Lower leg skin (tissue), 4 donors: ENCODE data around the gene CYS1. TPM values are rescaled to one million over a fixed set of nuclear protein-coding genes. Genes with fewer than 3 reads are reported as not detected.

ENCODE experiments used
- DNase-seq, 2 donors: peaks; one replicate each; pipeline ENCODE4 v3.0.0-alpha.2; 2019; ENCODE audit warnings: low spot score in 2 of 2
- H3K4me3 ChIP-seq: fragments of 200-600 bp; sonication (generic); 2 replicates; pipeline ENCODE4 v1.5.1; 2017; ENCODE audit warnings: mild to moderate bottlenecking, low read depth; ENCODE audit not compliant: poor library complexity, severe bottlenecking
- POLR2A ChIP-seq, 2 donors: fragments of 450-650 bp; IDR thresholded peaks; one replicate each; pipeline ENCODE4 v1.6.1; 2016 to 2017; ENCODE audit warnings: antibody characterized with exemption in 2 of 2, mild to moderate bottlenecking in 1 of 2, moderate library complexity in 1 of 2
- WGBS, 2 donors: methylation state at CpG; one replicate each; pipeline ENCODE4 v1.1.5; 2018; 5-methylcytosine and 5-hydroxymethylcytosine counted together
- intact Hi-C: fragments of 100-400 bp; cut with DNase I; formaldehyde crosslinking; loops from one replicate; pipeline ENCODE4 v1.15.0; 2023; ENCODE audit warnings: low total_unique reads
- total RNA-seq, 4 donors: library from RNA; depleted of rRNA; stranded (reverse); fragments of >200 nt; gene quantifications; one replicate each; pipeline ENCODE4 v1.1.0, GENCODE V29; 2016
- TF ChIP-seq, protein P1 (sequence below), 3 donors: fragments of 450-650 bp; IDR thresholded peaks; one replicate each; pipeline ENCODE4 v1.5.1; 2016; ENCODE audit warnings: antibody characterized with exemption in 3 of 3, mild to moderate bottlenecking in 3 of 3, moderate library complexity in 2 of 3

CYS1 gene
- total RNA-seq, 4 donors from 2014 or later, result 0.25 to 0.98 (median 0.62) TPM; not detected in 1

DNA sequence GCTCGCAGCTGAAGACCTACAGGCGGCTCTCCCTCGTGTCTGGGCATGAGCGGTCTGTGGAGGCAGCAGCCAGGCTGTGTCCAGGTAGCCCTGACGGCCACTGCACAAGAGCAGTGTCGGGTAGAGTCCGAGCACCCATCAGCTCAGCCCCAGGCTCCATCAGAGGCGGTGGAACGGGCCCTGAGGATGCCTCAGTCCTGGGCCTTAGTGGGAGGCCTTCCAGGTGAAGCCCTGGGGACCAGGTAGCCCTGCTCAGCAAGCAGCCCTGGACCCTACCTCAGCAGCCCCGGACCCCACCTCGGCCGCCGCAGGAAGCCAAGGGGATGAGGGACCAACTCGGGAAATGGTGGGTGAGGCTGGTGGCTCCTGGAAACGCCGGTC is 58.2 kb downstream of the CYS1 start:
- WGBS, 2 donors, result 78 to 83% methylated on average over 8 to 13 of the region's 16 CpGs
- intact Hi-C loops, result no loop called here
- no peak for TF ChIP-seq POLR2A (IDR thresholded peaks at IDR 0.05)
- TF ChIP-seq, protein P1, sequence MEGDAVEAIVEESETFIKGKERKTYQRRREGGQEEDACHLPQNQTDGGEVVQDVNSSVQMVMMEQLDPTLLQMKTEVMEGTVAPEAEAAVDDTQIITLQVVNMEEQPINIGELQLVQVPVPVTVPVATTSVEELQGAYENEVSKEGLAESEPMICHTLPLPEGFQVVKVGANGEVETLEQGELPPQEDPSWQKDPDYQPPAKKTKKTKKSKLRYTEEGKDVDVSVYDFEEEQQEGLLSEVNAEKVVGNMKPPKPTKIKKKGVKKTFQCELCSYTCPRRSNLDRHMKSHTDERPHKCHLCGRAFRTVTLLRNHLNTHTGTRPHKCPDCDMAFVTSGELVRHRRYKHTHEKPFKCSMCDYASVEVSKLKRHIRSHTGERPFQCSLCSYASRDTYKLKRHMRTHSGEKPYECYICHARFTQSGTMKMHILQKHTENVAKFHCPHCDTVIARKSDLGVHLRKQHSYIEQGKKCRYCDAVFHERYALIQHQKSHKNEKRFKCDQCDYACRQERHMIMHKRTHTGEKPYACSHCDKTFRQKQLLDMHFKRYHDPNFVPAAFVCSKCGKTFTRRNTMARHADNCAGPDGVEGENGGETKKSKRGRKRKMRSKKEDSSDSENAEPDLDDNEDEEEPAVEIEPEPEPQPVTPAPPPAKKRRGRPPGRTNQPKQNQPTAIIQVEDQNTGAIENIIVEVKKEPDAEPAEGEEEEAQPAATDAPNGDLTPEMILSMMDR (IDR thresholded peaks at IDR 0.05), result no peak
- no peak for DNase-seq
- no peak overlapping the region for H3K4me3 ChIP-seq

DNA sequence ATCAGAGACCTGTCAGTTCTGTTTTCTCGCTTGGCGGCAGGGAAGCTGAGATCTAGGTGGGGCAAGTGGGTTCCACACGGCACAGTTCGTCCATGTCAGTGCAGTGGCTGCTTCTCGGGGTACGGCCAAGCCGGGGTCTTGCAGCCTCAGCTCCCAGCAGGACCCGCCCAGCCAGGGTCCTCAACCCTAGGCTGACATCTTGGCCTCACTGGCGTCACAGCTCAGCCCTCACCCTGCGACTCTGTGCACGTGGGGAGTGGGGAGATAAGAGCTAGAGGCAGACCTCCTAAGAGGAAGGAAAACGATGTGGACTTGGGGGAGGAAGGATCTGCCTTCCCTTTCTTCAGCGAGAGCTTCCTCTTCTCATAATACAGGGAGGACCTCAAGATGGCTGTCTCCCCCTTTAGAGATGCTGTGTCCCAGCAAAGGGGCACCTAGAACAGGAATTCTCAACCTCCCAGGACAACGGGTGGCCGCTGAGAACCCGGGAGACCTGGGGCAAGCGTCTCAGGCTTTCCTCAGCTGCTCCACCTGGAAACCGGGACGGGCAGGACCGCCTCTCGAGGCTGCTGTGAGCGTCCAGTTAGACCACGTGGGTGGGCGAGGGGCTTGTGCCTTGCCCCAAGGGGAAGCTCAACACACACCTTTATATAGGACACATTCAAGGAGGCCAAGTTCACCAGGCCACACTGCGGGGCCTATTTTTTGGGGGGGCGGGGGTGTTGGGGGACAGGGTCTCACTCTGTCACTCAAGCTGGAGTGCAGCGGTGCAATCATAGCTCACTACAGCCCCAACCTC is 60.4 kb downstream of the CYS1 start:
- TF ChIP-seq, protein P1 (IDR thresholded peaks at IDR 0.05), result no peak
- TF ChIP-seq POLR2A (IDR thresholded peaks at IDR 0.05), result no peak
- H3K4me3 ChIP-seq, result no peak overlapping the region
- 90 to 92% methylated on average over 26 to 27 of the region's 27 CpGs for WGBS, 2 donors
- no peak for DNase-seq
- intact Hi-C loops, result no loop called here

DNA sequence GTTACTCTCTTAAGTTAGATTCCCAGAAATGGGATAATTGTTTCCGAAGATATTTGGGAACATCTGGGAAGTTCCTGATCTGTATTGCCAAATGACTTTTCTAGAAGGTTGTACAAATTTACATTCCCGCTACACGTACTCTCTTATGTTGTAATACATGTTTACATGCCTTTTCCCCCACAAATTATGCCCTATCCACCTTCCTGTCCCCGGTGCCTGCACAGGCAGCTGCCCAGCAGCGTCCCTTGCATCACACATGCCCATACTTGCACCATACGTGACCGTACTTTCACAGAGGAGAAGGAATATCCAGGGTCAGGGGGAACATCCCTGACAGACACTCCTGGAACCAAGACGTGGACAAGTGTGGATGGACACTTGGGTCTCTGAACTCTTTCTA is 61.0 kb downstream of the CYS1 start:
- intact Hi-C loops, result no loop called here
- no peak overlapping the region for H3K4me3 ChIP-seq
- no peak for TF ChIP-seq POLR2A (IDR thresholded peaks at IDR 0.05)
- TF ChIP-seq, protein P1 (IDR thresholded peaks at IDR 0.05), result no peak

DNA sequence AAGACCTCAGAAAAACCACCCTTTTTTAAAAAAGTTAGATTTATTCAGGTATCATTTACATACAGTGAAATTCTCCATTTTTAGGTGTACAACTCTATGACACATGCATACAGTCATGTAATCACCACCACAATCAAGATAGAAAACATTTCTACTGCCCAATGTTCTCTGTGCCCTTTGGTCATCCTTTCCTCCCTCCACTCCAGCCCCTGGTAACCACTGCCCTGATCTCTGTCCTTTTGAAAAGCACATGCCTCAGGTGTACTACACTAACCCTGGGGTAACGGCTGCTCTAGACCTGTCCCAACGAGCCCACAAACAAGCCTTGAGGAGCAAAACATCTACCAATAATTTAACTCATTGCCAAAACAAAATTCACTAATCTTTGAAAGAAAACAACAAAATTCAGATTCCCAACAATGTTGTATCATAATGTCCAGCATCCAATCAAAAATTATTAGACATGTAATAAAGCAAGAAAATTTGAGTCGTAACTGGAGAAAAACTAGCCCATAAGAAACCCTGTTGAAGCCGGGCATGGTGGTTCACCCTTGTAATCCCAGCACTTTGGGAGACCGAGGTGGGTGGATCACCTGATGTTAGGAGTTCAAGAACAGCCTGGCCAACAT is 62.8 kb downstream of the CYS1 start:
- intact Hi-C loops, result no loop called here
- WGBS, 2 donors, result 81 to 86% methylated on average over 5 of the region's 5 CpGs
- TF ChIP-seq, protein P1 (IDR thresholded peaks at IDR 0.05), result no peak
- no peak for TF ChIP-seq POLR2A (IDR thresholded peaks at IDR 0.05)
- DNase-seq, result no peak
- no peak overlapping the region for H3K4me3 ChIP-seq

More for the DNA sequence above, 61.0 kb downstream of the CYS1 start:
- 30 to 45% methylated on average over 8 of the region's 8 CpGs for WGBS, 2 donors
- DNase-seq, result no peak

- TF ChIP-seq, protein P1 (IDR thresholded peaks at IDR 0.05), result no peak
- TF ChIP-seq POLR2A (IDR thresholded peaks at IDR 0.05), result no peak
- DNase-seq, result no peak
- H3K4me3 ChIP-seq, result no peak overlapping the region
- WGBS, 2 donors, result 83% methylated on average over 8 of the region's 8 CpGs
- intact Hi-C loops, result no loop called here
Measured at GRCh38 chr2:10016802-10017258, 63.4 kb downstream of the CYS1 start.
